ENCODE results near the gene PRG2.
"Not testable (repeated sequence)": the region's sequence is repeated elsewhere in the genome, so short reads cannot be mapped to it uniquely, and the experiment has no call there.

PRG2 gene

GRCh38 chr11:57344826-57345225 lies 45.6 kb downstream of the PRG2 start:
- no peak for DNase-seq

GRCh38 chr11:57343825-57344224 lies 46.6 kb downstream of the PRG2 start:
- no peak for DNase-seq

- no peak for DNase-seq
Observed at GRCh38 chr11:57342702-57343101, 47.7 kb downstream of the PRG2 start.

GRCh38 chr11:57341250-57341808 lies 49.1 kb downstream of the PRG2 start:
- no peak for DNase-seq

- no peak for DNase-seq
Observed at GRCh38 chr11:57340039-57340615, 50.3 kb downstream of the PRG2 start.

GRCh38 chr11:57339328-57339727 lies 51.1 kb downstream of the PRG2 start:
- DNase-seq = no peak

GRCh38 chr11:57338142-57338541 lies 52.3 kb downstream of the PRG2 start, which contains the start of gene P2RX3:
P2RX3 (plus strand) TSS chr11:57338352; CDS start chr11:57338551, 199 bp downstream.
- DNase-seq = no peak

- DNase-seq = not testable (repeated sequence)
Observed at GRCh38 chr11:57336856-57337255, 53.6 kb downstream of the PRG2 start.
